Stimulated activated CD4-positive, alpha-beta T cell treated with anti-CD3 and anti-CD28 coated beads, Interleukin-1b, Interleukin-23, amount 100 ng/mL, for 24 hours (primary cell): ENCODE measurements around the gene ERBB2.
A peak's percentile ranks its signal among the peaks of the same experiment; 100 is the strongest.

Source experiments
- DNase-seq, 4 experiments: peaks; one replicate each; pipeline ENCODE4 v3.0.0-alpha.2; 2020; ENCODE audit warnings: low read depth in 4 of 4, low spot score in 1 of 4

ERBB2 gene

DNA sequence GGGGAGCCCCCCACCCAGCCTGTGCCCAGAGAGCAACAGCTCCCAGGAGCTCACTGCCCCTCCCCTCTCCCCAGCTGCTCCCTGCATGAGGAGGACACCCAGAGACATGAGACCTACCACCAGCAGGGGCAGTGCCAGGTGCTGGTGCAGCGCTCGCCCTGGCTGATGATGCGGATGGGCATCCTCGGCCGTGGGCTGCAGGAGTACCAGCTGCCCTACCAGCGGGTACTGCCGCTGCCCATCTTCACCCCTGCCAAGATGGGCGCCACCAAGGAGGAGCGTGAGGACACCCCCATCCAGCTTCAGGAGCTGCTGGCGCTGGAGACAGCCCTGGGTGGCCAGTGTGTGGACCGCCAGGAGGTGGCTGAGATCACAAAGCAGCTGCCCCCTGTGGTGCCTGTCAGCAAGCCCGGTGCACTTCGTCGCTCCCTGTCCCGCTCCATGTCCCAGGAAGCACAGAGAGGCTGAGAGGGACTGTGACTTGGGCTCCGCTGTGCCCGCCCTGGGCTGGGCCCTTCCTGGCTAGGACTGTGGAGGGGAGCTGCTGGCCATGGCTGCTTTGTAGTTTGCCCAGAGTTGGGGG, 34.1 kb upstream of the ERBB2 start:
- no peak for DNase-seq

DNA sequence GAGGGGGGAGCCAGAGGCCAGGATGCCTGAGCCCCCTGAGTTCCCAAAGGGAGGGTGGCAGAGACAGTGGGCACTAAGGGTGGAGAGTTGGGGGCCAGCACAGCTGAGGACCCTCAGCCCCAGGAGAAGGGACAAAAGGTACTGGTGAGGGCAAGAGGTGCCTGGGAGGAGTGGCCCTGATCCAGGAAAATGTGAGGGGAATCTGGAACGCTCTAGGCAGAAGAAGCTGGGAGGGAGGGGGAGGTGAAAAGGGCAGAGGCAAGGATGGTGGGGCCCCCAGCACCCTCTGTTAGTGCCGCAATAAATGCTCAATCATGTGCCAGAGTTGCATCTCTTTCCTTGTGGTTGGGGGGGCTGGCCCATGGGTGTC, 33.6 kb upstream of the ERBB2 start:
- no peak for DNase-seq

DNA sequence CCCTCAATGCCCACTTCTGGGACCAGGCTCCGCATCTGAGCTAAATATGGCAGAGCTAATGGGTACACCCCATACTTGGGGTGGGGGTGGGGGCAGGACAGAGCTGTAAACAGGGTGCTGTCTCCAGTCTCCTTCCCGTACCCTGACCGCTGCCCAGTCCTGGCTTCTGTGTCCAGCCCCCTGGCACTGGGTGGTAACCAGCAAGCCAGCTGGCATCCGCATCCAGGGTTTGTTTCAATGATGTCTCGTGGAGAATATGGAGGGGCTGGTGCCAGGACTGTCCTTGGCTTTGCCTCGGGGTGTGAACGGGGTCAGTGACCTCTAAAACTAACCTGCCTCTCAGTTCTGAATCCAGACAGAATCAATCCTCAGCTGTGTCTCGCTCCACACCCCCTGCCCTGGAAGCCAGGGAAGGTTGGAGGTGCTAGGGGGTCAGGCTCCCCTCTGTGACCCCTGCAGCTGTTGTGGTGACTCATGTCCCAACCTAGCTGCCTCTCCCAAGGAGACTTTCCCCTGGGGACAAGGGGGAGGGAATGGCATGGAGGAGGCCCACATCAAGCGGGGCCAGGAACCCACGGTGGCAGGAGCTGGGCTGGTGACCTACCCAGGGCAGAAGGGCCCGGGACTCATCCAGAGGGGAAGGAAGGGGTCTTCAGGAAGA, 33.1 kb upstream of the ERBB2 start:
- no peak for DNase-seq

DNA sequence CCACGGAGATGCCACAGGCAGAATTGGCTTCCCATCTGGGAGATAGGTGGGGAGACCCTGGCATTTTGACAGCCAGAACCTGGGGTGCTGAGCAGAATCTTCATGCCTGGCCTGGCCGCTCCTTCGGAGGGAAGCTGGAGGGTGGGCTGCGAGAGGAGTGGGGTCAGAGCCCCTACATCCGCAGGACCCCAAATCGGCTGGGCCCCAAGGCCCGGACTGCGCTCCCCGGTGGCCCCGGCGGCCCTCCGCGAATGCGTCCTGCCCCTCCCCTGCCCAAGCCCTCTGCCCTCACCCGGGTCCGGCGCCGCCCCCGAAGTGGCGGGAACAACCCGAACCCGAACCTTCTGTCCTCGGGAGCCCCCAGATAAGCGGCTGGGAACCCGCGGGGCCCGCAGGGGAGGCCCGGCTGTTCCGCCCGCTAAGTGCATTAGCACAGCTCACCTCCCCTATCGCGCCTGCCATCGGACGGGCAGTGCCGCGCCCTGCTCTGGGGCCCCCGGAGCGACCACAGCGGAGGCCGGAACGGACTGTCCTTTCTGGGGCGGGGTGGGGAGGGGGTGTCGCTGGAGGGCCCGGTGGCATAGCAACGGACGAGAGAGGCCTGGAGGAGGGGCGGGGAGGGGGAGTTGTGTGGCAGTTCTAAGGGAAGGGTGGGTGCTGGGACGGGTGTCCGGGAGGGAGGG, 32.5 kb upstream of the ERBB2 start:
- no peak for DNase-seq

DNA sequence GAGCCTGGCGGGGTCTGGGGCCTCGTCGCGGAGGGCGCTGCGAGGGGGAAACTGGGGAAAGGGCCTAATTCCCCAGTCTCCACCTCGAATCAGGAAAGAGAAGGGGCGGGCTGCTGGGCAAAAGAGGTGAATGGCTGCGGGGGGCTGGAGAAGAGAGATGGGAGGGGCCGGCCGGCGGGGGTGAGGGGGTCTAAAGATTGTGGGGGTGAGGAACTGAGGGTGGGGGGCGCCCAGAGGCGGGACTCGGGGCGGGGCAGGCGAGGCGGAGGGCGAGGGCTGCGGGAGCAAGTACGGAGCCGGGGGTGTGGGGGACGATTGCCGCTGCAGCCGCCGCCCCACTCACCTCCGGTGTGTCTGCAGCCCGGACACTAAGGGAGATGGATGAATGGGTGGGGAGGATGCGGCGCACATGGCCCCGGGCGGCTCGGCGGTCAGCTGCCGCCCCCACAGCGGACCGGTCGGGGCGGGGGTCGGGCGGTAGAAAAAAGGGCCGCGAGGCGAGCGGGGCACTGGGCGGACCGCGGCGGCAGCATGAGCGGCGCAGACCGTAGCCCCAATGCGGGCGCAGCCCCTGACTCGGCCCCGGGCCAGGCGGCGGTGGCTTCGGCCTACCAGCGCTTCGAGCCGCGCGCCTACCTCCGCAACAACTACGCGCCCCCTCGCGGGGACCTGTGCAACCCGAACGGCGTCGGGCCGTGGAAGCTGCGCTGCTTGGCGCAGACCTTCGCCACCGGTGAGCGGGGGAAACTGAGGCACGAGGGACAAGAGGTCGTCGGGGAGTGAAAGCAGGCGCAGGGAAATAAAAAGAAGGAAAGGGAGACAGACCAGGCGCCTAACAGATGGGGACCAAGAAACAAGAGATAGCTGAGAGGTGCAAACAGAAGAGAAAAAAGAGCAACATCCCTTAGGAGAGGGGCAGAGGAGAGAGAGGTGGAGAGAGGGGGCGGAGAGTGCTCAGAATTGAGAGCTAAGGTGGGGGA, 31.6 kb upstream of the ERBB2 start, which contains the start of gene PNMT:
Gene PNMT (plus strand): TSS at position 509 of the 980 bp plus-strand sequence. CDS start 23 bp downstream, at position 532.
- peak; percentile 35 to 71 (median 55) for DNase-seq

DNA sequence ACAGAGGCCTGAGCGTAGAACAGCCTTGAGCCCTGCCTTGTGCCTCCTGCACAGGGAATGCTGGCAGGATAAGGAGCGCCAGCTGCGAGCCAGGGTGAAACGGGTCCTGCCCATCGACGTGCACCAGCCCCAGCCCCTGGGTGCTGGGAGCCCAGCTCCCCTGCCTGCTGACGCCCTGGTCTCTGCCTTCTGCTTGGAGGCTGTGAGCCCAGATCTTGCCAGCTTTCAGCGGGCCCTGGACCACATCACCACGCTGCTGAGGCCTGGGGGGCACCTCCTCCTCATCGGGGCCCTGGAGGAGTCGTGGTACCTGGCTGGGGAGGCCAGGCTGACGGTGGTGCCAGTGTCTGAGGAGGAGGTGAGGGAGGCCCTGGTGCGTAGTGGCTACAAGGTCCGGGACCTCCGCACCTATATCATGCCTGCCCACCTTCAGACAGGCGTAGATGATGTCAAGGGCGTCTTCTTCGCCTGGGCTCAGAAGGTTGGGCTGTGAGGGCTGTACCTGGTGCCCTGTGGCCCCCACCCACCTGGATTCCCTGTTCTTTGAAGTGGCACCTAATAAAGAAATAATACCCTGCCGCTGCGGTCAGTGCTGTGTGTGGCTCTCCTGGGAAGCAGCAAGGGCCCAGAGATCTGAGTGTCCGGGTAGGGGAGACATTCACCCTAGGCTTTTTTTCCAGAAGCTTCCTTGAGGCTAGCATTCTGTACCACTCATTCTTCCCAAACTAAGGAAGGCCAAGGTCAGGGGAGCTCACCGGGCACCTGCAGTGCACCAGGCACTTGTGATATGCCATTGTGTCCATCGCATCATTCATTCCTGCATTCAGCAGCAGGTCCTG, 29.7 kb upstream of the ERBB2 start:
- no peak for DNase-seq

DNA sequence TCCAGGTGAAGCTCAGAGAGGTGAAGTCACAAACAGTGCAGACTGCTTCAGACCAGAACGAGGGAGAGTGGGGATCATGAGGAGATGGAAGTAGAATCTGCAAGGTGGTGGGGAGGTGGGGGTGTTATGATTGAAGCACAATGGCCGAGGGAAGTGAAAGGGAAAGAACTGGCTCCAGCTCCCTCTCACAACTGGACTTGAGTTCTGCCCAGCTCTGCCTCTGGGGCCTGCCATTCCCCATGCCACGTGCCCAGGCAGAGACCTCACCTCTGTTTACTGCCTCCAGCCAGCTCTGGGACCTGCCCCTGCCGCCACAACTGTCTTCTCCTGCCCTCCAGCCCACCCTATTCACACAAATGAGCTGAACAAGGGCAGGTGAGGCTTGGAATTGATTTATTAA, 29.1 kb upstream of the ERBB2 start:
- no peak for DNase-seq

DNA sequence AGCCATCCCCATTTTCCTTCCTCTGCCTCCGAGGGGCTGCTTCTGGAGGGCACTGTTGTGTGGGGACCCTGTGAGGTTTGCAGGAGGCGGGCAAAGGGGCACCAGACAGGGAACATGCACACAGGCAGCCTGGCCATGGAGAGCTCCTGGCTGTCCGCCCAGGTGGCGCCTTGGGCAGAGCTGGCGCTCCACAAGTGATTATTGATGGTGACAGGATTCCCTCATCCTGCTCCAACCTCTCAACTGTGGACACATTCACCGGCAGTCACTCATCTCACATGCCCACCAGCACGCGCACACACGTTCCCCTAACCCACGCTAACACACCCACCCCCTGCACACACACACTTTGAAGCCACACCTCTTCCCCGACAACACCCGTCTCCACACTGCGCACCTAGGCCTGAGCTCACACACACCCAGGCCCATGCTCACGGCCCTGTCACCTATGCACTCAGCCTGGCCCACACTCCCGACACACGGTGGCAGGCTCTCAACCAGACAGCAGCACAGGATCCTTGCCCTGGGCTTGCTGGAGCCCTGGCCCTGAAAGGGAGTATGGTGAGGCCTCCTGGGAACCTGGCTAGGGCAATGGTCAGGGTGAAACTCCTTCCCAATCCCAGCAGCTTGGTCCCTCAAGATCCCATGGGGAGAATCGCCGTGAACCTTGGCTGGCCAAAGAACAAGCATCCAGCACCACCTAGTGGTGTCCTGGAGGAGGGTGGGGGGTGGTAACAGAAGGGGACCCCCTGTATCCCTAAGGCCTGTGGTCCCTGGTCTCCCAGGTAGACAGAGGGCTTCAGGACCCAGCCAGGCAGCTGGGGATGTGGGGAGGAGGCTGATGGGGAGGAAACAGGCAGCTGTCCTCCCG, 28.0 kb upstream of the ERBB2 start:
- DNase-seq = no peak

DNA sequence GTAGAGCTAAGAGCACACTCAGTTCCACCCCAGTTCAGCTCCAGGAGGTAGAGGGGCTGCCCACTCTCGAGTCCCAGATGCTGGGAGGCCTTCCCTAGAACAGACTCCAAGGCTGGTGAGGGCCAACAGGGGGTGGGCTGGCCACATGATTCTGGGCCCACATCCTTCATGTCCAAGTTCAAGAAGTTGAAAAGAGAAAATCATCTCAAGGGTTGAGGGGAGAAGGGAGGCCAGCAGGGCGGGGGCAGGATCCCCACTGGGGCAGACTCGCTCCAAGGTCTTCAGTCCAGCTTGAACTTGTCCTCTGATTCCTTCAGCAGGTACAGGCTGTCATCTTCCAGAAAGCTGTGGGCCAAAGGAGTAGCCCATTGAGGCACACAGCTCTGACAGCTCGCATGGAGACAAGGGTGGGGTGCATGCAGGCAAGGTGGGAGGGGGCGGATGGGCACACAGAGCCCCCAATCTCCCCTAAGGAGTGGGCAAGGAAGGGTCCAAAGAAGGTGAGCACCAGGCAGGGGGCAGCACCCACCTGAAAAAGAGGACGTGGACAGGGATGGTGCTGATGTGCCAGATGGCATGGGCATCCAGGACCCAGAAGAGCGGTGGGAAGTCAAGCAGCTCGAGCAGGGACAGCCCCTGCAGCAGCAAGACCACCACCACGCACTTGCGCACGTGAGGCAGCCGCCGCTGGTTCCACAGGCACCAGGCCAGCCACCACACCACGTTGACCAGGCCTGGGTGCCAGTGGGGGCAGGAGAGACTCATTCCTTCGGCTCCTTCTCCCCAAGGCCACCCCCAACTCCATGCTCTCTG, 27.1 kb upstream of the ERBB2 start:
- DNase-seq = no peak

DNA sequence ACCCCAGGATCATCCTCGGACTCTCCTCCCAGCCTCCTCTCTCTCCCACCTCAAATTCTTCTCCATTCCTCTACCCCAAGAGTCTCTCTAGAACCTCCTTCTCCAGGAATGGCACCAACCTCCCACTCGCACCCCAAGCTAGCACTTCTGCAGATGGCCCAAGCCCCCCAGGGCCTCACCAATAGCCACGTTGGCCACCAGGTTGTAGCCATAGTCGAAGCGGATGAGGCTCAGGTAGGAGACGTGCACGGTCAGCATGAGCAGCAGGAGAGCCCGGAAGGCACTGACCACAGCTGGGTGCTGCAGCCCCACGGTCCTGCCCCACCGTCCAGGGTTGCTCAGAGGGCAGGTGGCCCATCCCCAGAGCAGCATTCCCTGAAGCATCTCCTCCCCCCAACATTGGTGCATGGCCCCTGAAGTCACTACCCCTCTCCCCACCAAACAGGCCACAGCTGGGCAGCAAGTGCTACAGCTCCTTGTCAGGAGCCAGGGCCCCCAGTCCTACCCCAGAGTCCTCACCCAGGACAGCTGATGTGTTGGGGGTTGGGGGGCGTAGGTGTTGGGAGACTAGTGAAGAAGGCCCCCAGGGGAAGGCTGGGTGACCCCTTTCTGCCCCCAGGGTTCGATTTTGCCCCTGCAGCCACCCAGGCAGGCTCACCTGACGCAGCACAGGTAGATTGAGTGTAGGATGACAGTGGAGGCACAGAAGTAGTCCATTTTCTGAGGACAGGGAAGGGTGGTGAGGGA, 26.4 kb upstream of the ERBB2 start:
- no peak for DNase-seq

DNA sequence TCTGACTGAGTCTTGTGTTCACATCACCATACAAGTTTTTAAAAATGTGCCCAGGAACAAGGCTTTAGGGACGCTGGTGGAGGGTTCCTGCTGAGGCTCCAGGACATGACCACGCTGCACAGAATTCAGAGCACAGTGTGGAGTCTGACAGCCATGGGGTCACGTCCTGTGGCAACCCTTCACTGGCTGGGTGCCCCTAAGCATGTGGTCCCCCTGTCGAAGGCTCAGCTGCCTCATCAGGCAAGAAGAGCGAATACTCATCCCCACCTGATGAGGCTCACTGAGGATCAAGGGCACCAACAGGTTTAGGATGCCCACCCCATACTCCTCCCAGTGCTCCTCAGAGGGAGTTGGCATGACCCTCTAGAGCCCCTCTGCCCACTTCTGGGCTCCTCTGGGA, 25.7 kb upstream of the ERBB2 start:
- DNase-seq = no peak

DNA sequence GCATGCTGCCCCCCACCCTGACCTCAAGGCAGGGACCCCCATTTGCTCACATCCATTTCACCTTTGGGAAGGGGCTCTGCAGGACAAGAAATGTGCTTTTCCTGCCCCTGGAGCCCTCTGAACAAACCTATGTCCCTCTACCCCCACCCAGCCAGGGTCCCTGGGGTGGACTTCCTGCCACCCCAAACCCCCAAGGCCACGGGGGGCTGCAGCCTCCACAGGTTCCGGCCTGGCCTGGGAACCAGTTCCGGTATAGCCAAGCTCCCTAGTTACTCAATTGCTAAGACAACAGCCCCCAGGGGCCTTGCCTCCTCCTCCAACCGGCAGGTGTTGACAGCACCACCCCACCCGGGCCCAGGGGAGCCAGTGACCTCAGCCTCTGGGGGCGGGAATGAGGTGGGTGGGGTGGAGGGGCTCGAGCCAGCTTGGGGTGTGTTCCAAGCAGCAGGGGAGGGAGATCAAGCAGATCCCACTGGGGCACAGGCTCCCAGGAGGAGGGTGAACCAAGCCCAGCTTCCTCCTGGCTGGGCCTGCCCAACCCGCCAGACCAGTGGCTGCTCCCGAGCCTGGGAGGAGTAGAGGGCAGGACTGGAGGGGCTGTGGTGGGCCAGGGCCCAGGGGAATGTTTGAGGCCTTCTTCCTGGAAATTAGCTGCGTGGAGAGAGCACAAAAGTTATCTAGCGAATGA, 25.0 kb upstream of the ERBB2 start:
- no peak for DNase-seq

DNA sequence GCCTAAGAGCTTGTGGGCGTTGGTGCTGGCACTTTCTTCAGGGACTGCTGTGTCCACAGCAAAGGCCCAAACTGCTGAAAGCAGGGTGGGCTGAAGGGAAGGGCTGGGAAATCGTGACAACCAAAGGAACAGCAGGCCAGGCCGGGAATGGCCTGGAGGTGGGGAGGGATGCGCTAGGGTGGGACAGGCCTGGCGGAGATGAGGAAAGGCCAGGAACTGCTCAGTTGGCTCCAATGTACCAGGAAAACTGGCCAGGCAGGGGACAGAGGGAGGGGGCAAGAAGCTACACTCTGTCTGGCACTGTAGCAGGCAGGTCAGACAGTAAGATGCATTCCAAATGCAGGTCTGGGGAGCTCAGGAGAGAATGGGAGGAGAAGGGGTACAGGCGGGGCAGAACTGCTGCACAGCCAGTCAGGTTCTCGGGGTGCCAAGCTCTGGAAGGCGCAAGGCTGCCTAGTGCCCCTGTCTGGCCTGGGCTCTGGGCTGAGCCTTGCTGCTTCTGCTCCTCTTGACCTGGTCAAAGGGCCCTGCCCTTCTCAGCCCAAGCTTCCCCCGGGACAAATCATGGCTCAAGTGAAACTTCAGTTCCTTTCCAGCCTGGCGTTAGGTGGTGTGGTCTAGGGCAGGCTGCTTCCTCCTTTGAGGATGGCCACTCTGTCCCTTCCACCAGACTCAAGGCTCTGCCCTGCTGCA, 24.3 kb upstream of the ERBB2 start:
- no peak for DNase-seq

DNA sequence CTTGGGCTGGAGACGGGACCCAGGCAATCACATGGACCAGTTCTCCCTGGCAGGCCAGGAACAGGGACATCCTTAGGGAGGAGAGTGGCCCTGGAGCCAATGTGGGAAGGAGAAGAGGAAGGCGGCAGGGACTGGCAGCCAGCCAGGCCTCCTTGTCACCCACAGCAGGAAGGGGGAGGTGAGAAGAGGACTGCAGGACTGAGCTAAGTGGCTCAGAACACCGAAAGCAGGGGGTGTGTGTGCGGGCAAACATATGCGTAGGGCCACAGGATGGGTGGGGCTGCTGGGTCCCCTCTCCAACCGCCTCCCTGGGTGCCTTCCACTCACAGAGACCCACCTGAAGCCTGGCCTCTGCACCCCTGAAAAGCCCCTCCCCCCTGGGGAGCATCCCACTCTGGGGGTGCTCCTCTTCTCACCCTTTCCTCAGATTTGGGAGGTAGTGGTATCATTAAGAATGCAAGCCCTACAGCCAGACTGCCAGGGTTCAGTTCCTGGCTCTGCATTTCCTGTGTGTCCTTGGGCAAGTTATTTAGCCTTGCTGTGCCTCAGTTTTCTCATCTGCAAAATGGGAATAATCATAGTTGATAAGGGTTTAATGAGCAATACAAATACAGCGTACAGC, 23.6 kb upstream of the ERBB2 start:
- DNase-seq = no peak

DNA sequence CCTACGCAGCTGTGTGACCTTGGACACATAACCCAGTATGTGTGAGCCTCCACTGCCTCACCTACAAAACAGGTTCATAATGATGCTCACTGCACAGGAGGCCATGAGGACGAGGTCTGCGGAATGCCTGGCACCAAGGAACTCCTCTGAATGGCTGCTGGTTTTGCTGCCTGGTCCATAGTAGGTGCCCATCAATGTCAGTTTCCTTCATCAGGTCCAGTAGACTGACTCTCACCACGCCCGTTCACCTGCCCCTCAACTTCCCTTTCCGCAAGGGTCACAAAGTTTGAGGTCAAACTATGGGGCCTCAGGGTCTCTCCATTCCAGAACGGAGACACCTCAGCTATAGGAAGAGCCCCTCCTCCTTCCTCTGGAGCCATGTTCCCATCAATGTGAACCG, 22.8 kb upstream of the ERBB2 start:
- no peak for DNase-seq

DNA sequence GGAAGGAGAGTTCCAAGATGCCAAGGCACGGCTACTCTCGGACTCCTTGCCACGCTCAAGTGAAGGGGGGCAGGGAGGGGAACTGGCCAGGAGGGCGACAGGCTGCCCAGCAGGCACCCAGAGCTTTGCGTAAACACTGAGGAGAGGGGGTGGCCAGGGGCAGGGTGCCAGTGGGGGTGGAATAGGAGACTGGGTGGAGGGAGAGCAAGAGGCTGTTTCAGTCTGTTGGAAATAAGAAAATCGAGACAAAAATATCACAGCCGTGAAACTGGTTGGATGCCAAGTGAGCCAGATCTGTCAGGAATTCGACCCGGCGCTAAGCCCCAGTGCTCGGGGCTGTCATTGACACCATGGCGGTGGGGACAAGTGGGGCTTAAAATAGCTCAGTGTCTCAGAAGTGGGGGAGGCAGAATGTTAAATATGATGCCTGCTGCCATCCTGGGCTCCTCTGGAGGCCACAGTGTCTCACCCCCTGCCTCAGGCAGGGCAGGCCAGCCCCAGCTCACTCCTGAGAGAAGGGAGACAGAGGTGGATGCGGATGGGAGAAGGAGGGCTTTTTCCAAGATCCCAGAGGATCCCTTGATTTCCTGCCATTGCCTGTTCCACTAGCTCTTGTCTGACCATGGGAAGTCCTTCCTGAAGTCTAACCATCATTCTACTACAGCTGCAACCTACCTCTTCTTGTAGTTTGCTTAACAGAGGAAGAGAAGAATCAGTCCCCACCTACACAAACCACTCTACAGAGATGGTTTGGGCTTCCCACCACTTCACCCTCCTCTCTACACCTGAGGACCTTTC, 22.1 kb upstream of the ERBB2 start:
- no peak for DNase-seq
